ENCODE measurements around the gene PTPRD. TPM values are rescaled to one million over a fixed set of nuclear protein-coding genes. Genes with fewer than 3 reads are reported as not detected.
"Not testable (repeated sequence)": the region's sequence is repeated elsewhere in the genome, so short reads cannot be mapped to it uniquely, and the experiment has no call there.

The PTPRD gene
- total and polyA plus RNA-seq, 5 experiments from 2014 or later, result not detected

- POLR2A ChIA-PET, result no interaction called here
- no peak for ATAC-seq
- no peaks in the 10 kb centered on the region for H3K36me3 Mint-ChIP-seq
- H3K4me1 Mint-ChIP-seq, result no peaks in the 10 kb centered on the region
- no peaks in the 10 kb centered on the region for H3K27me3 Mint-ChIP-seq
- H3K9me3 Mint-ChIP-seq, result peaks cover 0 to 14% (median 4%) of the 10 kb centered on the region in 9 donors
- no peak overlapping the region for H3K4me3 Mint-ChIP-seq
- DNase-seq, result no peak
- no peak overlapping the region for H3K27ac Mint-ChIP-seq
Observed at GRCh38 chr9:9319007-9319406, 1293.8 kb downstream of the PTPRD start.

GRCh38 chr9:9310743-9311142 lies 1302.1 kb downstream of the PTPRD start:
- H3K9me3 Mint-ChIP-seq, H3K27ac Mint-ChIP-seq, H3K36me3 Mint-ChIP-seq, H3K4me1 Mint-ChIP-seq, ATAC-seq, DNase-seq, H3K27me3 Mint-ChIP-seq, POLR2A ChIA-PET, H3K4me3 Mint-ChIP-seq: not testable (repeated sequence)

- no peak overlapping the region for H3K27ac Mint-ChIP-seq
- no peaks in the 10 kb centered on the region for H3K4me1 Mint-ChIP-seq
- DNase-seq (no peak), ATAC-seq (no peak)
- H3K4me3 Mint-ChIP-seq, result no peak overlapping the region
- no peaks in the 10 kb centered on the region for H3K36me3 Mint-ChIP-seq
- no peaks in the 10 kb centered on the region for H3K27me3 Mint-ChIP-seq
- POLR2A ChIA-PET, result no interaction called here
- peaks cover 0 to 7% (median 0%) of the 10 kb centered on the region in 9 donors for H3K9me3 Mint-ChIP-seq
Observed at GRCh38 chr9:9305600-9305999, 1307.2 kb downstream of the PTPRD start.

- ATAC-seq, result no peak
- POLR2A ChIA-PET, result no interaction called here
- no peak overlapping the region for H3K27ac Mint-ChIP-seq
Observed at GRCh38 chr9:9299134-9299533, 1313.7 kb downstream of the PTPRD start.

GRCh38 chr9:9286001-9286400 lies 1326.8 kb downstream of the PTPRD start:
- H3K4me1 Mint-ChIP-seq, result no peaks in the 10 kb centered on the region
- H3K36me3 Mint-ChIP-seq, result no peaks in the 10 kb centered on the region
- POLR2A ChIA-PET, result no interaction called here
- H3K27ac Mint-ChIP-seq, result no peak overlapping the region
- DNase-seq (no peak), ATAC-seq (no peak)
- no peaks in the 10 kb centered on the region for H3K27me3 Mint-ChIP-seq
- H3K9me3 Mint-ChIP-seq, result peaks cover 0 to 13% (median 2%) of the 10 kb centered on the region in 9 donors
- H3K4me3 Mint-ChIP-seq, result no peak overlapping the region

More at GRCh38 chr9:9299134-9299533, 1313.7 kb downstream of the PTPRD start:
- H3K4me3 Mint-ChIP-seq, result no peak overlapping the region
- H3K4me1 Mint-ChIP-seq, result no peaks in the 10 kb centered on the region
- no peaks in the 10 kb centered on the region for H3K36me3 Mint-ChIP-seq
- DNase-seq, result no peak
- no peaks in the 10 kb centered on the region for H3K9me3 Mint-ChIP-seq
- no peaks in the 10 kb centered on the region for H3K27me3 Mint-ChIP-seq

GRCh38 chr9:9284201-9284600 lies 1328.6 kb downstream of the PTPRD start:
- H3K4me3 Mint-ChIP-seq, result no peak overlapping the region
- H3K9me3 Mint-ChIP-seq, result peaks cover 0 to 13% (median 2%) of the 10 kb centered on the region in 9 donors
- H3K27me3 Mint-ChIP-seq, result no peaks in the 10 kb centered on the region
- ATAC-seq (no peak), DNase-seq (no peak)
- no peaks in the 10 kb centered on the region for H3K4me1 Mint-ChIP-seq
- H3K27ac Mint-ChIP-seq, result no peak overlapping the region
- no peaks in the 10 kb centered on the region for H3K36me3 Mint-ChIP-seq
- POLR2A ChIA-PET, result no interaction called here

- Mint-ChIP-seq H3K27ac (no peak overlapping the region), H3K4me1 (no peaks in the 10 kb centered on the region), H3K4me3 (no peak overlapping the region), H3K27me3 (no peaks in the 10 kb centered on the region), H3K36me3 (no peaks in the 10 kb centered on the region), H3K9me3 (peaks cover 0 to 13% (median 2%) of the 10 kb centered on the region in 9 donors)
- no peak for ATAC-seq
- POLR2A ChIA-PET, result no interaction called here
- no peak for DNase-seq
Observed at GRCh38 chr9:9283159-9283986, 1329.4 kb downstream of the PTPRD start.

- Mint-ChIP-seq H3K4me3 (no peak overlapping the region), H3K4me1 (no peaks in the 10 kb centered on the region), H3K36me3 (no peaks in the 10 kb centered on the region), H3K9me3 (peaks cover 0 to 6% (median 2%) of the 10 kb centered on the region in 9 donors), H3K27ac (no peak overlapping the region), H3K27me3 (no peaks in the 10 kb centered on the region)
- ATAC-seq, result no peak
- DNase-seq, result no peak
- POLR2A ChIA-PET, result no interaction called here
Observed at GRCh38 chr9:9275601-9276000, 1337.2 kb downstream of the PTPRD start.

GRCh38 chr9:9257999-9258498 lies 1354.8 kb downstream of the PTPRD start:
- peaks cover 0 to 10% (median 0%) of the 10 kb centered on the region in 9 donors for H3K9me3 Mint-ChIP-seq
- no peak overlapping the region for H3K4me3 Mint-ChIP-seq
- DNase-seq (no peak), ATAC-seq (no peak)
- no peaks in the 10 kb centered on the region for H3K4me1 Mint-ChIP-seq
- H3K36me3 Mint-ChIP-seq, result no peaks in the 10 kb centered on the region
- POLR2A ChIA-PET, result no interaction called here
- H3K27me3 Mint-ChIP-seq, result no peaks in the 10 kb centered on the region
- H3K27ac Mint-ChIP-seq, result no peak overlapping the region

- POLR2A ChIA-PET, result no interaction called here
- H3K9me3 Mint-ChIP-seq, result peaks cover 0 to 7% (median 0%) of the 10 kb centered on the region in 9 donors
- no peak overlapping the region for H3K27ac Mint-ChIP-seq
- DNase-seq (no peak), ATAC-seq (no peak)
- no peak overlapping the region for H3K4me3 Mint-ChIP-seq
- H3K4me1 Mint-ChIP-seq, result no peaks in the 10 kb centered on the region
- H3K36me3 Mint-ChIP-seq, result no peaks in the 10 kb centered on the region
- no peaks in the 10 kb centered on the region for H3K27me3 Mint-ChIP-seq
Observed at GRCh38 chr9:9246726-9247125, 1366.1 kb downstream of the PTPRD start.

- no peaks in the 10 kb centered on the region for H3K36me3 Mint-ChIP-seq
- DNase-seq, result no peak
- POLR2A ChIA-PET, result no interaction called here
- H3K27me3 Mint-ChIP-seq, result no peaks in the 10 kb centered on the region
- H3K4me1 Mint-ChIP-seq, result no peaks in the 10 kb centered on the region
- peaks cover 0 to 28% (median 9%) of the 10 kb centered on the region in 9 donors for H3K9me3 Mint-ChIP-seq
- no peak for ATAC-seq
- no peak overlapping the region for H3K4me3 Mint-ChIP-seq
- no peak overlapping the region for H3K27ac Mint-ChIP-seq
Observed at GRCh38 chr9:9231946-9232345, 1380.9 kb downstream of the PTPRD start.

GRCh38 chr9:9229269-9229668 lies 1383.5 kb downstream of the PTPRD start:
- Mint-ChIP-seq H3K27me3 (no peaks in the 10 kb centered on the region), H3K4me1 (no peaks in the 10 kb centered on the region), H3K36me3 (no peaks in the 10 kb centered on the region), H3K9me3 (peaks cover 0 to 18% (median 6%) of the 10 kb centered on the region in 9 donors), H3K4me3 (no peak overlapping the region), H3K27ac (no peak overlapping the region)
- POLR2A ChIA-PET, result no interaction called here
- DNase-seq (no peak), ATAC-seq (no peak)

- DNase-seq (no peak), ATAC-seq (no peak)
- Mint-ChIP-seq H3K9me3 (peaks cover 0 to 12% (median 0%) of the 10 kb centered on the region in 9 donors), H3K4me1 (no peaks in the 10 kb centered on the region), H3K27me3 (no peaks in the 10 kb centered on the region), H3K4me3 (no peak overlapping the region), H3K36me3 (no peaks in the 10 kb centered on the region), H3K27ac (no peak overlapping the region)
- POLR2A ChIA-PET, result no interaction called here
Observed at GRCh38 chr9:9223175-9223574, 1389.6 kb downstream of the PTPRD start.

GRCh38 chr9:9222730-9223129 lies 1390.1 kb downstream of the PTPRD start:
- ATAC-seq (no peak), DNase-seq (no peak)
- no peak overlapping the region for H3K27ac Mint-ChIP-seq
- POLR2A ChIA-PET, result no interaction called here
- no peak overlapping the region for H3K4me3 Mint-ChIP-seq
- no peaks in the 10 kb centered on the region for H3K36me3 Mint-ChIP-seq
- H3K27me3 Mint-ChIP-seq, result no peaks in the 10 kb centered on the region
- no peaks in the 10 kb centered on the region for H3K4me1 Mint-ChIP-seq
- H3K9me3 Mint-ChIP-seq, result peaks cover 0 to 12% (median 0%) of the 10 kb centered on the region in 9 donors

Measured in naive thymus-derived CD8-positive, alpha-beta T cell (primary cell).